Stomach (tissue), 4 donors: ENCODE data around the gene JCHAIN.

Experiments
- CTCF ChIP-seq, 7 experiments: fragments of 450-650 bp in 4 of 7; fragments of 200-600 bp in 3 of 7; sonication (generic) in 3 of 7; IDR thresholded peaks; one replicate each; pipeline ENCODE4 v1.5.1; 2016 to 2019; ENCODE audit warnings: antibody characterized with exemption in 7 of 7, control low read depth in 2 of 7, mild to moderate bottlenecking in 1 of 7
- POLR2A ChIP-seq, 4 donors: fragments of 450-650 bp; IDR thresholded peaks; one replicate each; pipeline ENCODE4 v1.6.1; 2016; ENCODE audit warnings: antibody characterized with exemption in 4 of 4, control low read depth in 2 of 4, mild to moderate bottlenecking in 1 of 4, moderate library complexity in 1 of 4
- POLR2AphosphoS5 ChIP-seq, 3 donors: sonication (generic); formaldehyde crosslinking; IDR thresholded peaks; one replicate each; pipeline ENCODE4 v1.6.1; 2016; ENCODE audit warnings: antibody characterized with exemption in 3 of 3

GRCh38 chr4:70704931-70705182 is 38.5 kb upstream of the JCHAIN start:
- TF ChIP-seq CTCF (IDR thresholded peaks at IDR 0.05) (no peak), POLR2A (IDR thresholded peaks at IDR 0.05) (no peak), POLR2AphosphoS5 (IDR thresholded peaks at IDR 0.05) (no peak)
